ENCODE measurements around the gene SPEG.

The SPEG gene

GRCh38 chr2:219464286-219465032 is 29.8 kb downstream of the SPEG start:
- no peak for DNase-seq

- no peak for DNase-seq
Measured at GRCh38 chr2:219465659-219466561, 31.3 kb downstream of the SPEG start.

GRCh38 chr2:219466816-219467735 is 32.4 kb downstream of the SPEG start:
- DNase-seq, result no peak

GRCh38 chr2:219467736-219468075 is 33.1 kb downstream of the SPEG start:
- no peak for DNase-seq

GRCh38 chr2:219468410-219469185 is 34.0 kb downstream of the SPEG start:
- no peak for DNase-seq

GRCh38 chr2:219469186-219469724 is 34.6 kb downstream of the SPEG start:
- no peak for DNase-seq

- DNase-seq, result no peak
Measured at GRCh38 chr2:219470429-219470828, 35.8 kb downstream of the SPEG start.

GRCh38 chr2:219471476-219472371 is 37.1 kb downstream of the SPEG start:
- no peak for DNase-seq

GRCh38 chr2:219472629-219473187 is 38.1 kb downstream of the SPEG start:
- no peak for DNase-seq

- DNase-seq, result no peak
Measured at GRCh38 chr2:219473511-219473910, 38.9 kb downstream of the SPEG start.

GRCh38 chr2:219474285-219475060 is 39.8 kb downstream of the SPEG start:
- DNase-seq, result no peak

- DNase-seq, result no peak
Measured at GRCh38 chr2:219475278-219475677, 40.6 kb downstream of the SPEG start.

GRCh38 chr2:219475697-219476651 is 41.3 kb downstream of the SPEG start:
- peak; percentile 20 to 44 (median 21) for DNase-seq

GRCh38 chr2:219476652-219477151 is 42.1 kb downstream of the SPEG start:
- DNase-seq, result no peak

GRCh38 chr2:219477179-219477578 is 42.5 kb downstream of the SPEG start:
- DNase-seq, result no peak

- no peak for DNase-seq
Measured at GRCh38 chr2:219477815-219478214, 43.2 kb downstream of the SPEG start.

GRCh38 chr2:219478916-219479315 is 44.3 kb downstream of the SPEG start:
- no peak for DNase-seq

GRCh38 chr2:219480004-219480403 is 45.4 kb downstream of the SPEG start:
- no peak for DNase-seq
